ENCODE results near the gene FIG4.
"Not testable (repeated sequence)": the region's sequence is repeated elsewhere in the genome, so short reads cannot be mapped to it uniquely, and the experiment has no call there.

Gene FIG4

DNA sequence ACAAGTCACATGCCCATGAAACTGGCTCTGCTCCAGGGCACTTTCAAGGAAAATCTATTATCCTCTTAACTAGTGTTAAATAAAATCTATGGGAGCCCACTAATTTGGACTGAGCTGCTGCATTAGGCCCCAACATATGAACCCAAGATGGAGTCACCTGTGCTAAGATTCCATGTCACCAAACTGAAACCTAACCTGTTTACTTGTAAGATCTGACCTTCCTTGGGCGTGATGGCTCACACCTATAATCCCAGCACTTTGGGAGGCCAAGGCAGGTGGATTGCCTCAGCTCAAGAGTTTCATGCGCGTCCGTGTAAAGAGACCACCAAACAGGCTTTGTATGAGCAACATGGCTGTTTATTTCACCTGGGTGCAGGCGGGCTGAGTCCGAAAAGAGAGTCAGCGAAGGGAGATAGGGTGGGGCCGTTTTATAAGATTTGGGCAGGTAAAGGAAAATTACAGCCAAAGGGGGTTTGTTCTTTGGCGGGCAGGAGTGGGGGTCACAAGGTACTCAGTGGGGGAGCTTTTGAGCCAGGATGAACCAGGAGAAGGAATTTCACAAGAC lies 164.5 kb downstream of the FIG4 start:
- not testable (repeated sequence) for H3K79me1 ChIP-seq (ENCODE audit: low read length); H3K27me3 ChIP-seq (ENCODE audit: insufficient read depth, low read length); H4K12ac ChIP-seq (ENCODE audit: low read depth, low read length); H3K27ac ChIP-seq (ENCODE audit: low read depth, low read length); H3K18ac ChIP-seq (ENCODE audit: low read length); H3K79me2 ChIP-seq (ENCODE audit: control insufficient read depth, insufficient read depth, low read length, poor library complexity); H3K9me3 ChIP-seq (ENCODE audit: insufficient read depth, low read depth, low read length); H2AFZ ChIP-seq (ENCODE audit: insufficient read depth, low read length, poor library complexity); DNase-seq; H3K4me3 ChIP-seq (ENCODE audit: low read depth, low read length); H2BK12ac ChIP-seq (ENCODE audit: low read length); H4K8ac ChIP-seq (ENCODE audit: low read depth, low read length); H3K4me1 ChIP-seq (ENCODE audit: control insufficient read depth in 1 of 2, insufficient read depth in 2 of 2, low read length in 2 of 2); H2AK5ac ChIP-seq (ENCODE audit: low read length); H3K36me3 ChIP-seq (ENCODE audit: control insufficient read depth in 1 of 2, insufficient read depth in 2 of 2, low read length in 2 of 2); H2BK120ac ChIP-seq (ENCODE audit: insufficient read depth, low read length, poor library complexity); H3K4me2 ChIP-seq (ENCODE audit: low read length); H3K9ac ChIP-seq (ENCODE audit: low read length); H3K23ac ChIP-seq (ENCODE audit: low read length); H3K4ac ChIP-seq (ENCODE audit: low read depth, low read length); H3K14ac ChIP-seq (ENCODE audit: low read length); H2BK5ac ChIP-seq (ENCODE audit: low read depth, low read length, poor library complexity)
- WGBS (ENCODE audit: extremely low coverage, insufficient coverage, insufficient read length), result no CpG with 5 or more reads among the region's 9 CpGs
- H4K91ac ChIP-seq (ENCODE audit: low read depth, low read length), result peak overlapping the region; percentile 5

DNA sequence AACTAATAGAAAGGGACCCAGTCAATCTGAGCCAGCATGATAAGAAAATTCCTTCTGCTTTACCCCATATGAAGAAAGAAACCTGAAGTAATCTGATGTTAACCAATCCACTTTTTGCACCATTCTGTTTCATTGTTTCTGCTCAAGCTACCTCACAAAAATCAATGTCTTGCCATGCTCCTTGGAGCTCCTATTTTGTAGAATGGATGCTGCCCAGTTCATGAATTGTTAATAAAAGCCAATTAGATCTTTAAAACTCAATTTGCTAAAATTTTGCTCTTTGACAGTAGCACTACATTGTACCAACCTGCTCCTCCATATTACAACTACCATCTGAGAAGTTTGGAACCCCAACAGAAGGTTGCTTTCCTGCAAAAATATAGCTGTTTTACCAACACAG lies 170.8 kb downstream of the FIG4 start:
- no peak overlapping the region for H3K4ac ChIP-seq (ENCODE audit: low read depth, low read length)
- no peak overlapping the region for H4K91ac ChIP-seq (ENCODE audit: low read depth, low read length)
- no peak overlapping the region for H3K14ac ChIP-seq (ENCODE audit: low read length)
- H3K36me3 ChIP-seq (ENCODE audit: control insufficient read depth in 1 of 2, insufficient read depth in 2 of 2, low read length in 2 of 2), result no peaks in the 10 kb centered on the region
- H3K4me1 ChIP-seq (ENCODE audit: control insufficient read depth in 1 of 2, insufficient read depth in 2 of 2, low read length in 2 of 2), result no peaks in the 10 kb centered on the region
- H2BK12ac ChIP-seq (ENCODE audit: low read length), result no peak overlapping the region
- H3K9ac ChIP-seq (ENCODE audit: low read length), result no peak overlapping the region
- H3K4me2 ChIP-seq (ENCODE audit: low read length), result no peak overlapping the region
- H3K27me3 ChIP-seq (ENCODE audit: insufficient read depth, low read length), result no peaks in the 10 kb centered on the region
- no peaks in the 10 kb centered on the region for H3K79me2 ChIP-seq (ENCODE audit: control insufficient read depth, insufficient read depth, low read length, poor library complexity)
- DNase-seq, result no peak
- no peak overlapping the region for H3K18ac ChIP-seq (ENCODE audit: low read length)
- peaks cover 2% of the 10 kb centered on the region for H3K9me3 ChIP-seq (ENCODE audit: insufficient read depth, low read depth, low read length)
- H3K4me3 ChIP-seq (ENCODE audit: low read depth, low read length), result no peak overlapping the region
- H4K8ac ChIP-seq (ENCODE audit: low read depth, low read length), result no peak overlapping the region
- H2BK5ac ChIP-seq (ENCODE audit: low read depth, low read length, poor library complexity), result no peak overlapping the region
- H2BK120ac ChIP-seq (ENCODE audit: insufficient read depth, low read length, poor library complexity), result no peak overlapping the region
- H2AFZ ChIP-seq (ENCODE audit: insufficient read depth, low read length, poor library complexity), result no peak overlapping the region
- H2AK5ac ChIP-seq (ENCODE audit: low read length), result no peak overlapping the region
- no peak overlapping the region for H4K12ac ChIP-seq (ENCODE audit: low read depth, low read length)
- no peaks in the 10 kb centered on the region for H3K79me1 ChIP-seq (ENCODE audit: low read length)
- no peak overlapping the region for H3K27ac ChIP-seq (ENCODE audit: low read depth, low read length)
- no peak overlapping the region for H3K23ac ChIP-seq (ENCODE audit: low read length)

DNA sequence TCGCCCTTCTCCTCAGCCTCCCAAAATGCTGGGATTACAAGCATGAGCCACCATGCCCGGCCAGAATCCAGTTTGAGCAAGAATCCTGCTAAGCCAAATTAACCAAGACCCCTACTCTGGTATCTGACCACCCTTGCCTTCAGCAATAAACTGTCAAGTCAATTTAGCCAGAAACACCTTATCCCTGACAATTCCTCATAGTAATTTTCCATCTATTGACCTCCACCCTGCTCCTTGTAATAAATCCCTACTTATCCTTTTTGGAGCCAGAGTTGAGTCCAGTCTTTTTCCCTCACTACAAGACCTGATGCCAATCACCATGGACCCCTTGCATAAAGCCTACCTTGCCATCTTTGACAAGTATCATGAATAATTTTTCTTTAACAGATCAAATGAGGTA lies 173.0 kb downstream of the FIG4 start:
- WGBS (ENCODE audit: extremely low coverage, insufficient coverage, insufficient read length), result no CpG with 5 or more reads among the region's 2 CpGs
- no peak overlapping the region for H3K23ac ChIP-seq (ENCODE audit: low read length)
- no peak overlapping the region for H2AK5ac ChIP-seq (ENCODE audit: low read length)
- H4K12ac ChIP-seq (ENCODE audit: low read depth, low read length), result no peak overlapping the region
- no peaks in the 10 kb centered on the region for H3K4me1 ChIP-seq (ENCODE audit: control insufficient read depth in 1 of 2, insufficient read depth in 2 of 2, low read length in 2 of 2)
- no peak overlapping the region for H2BK120ac ChIP-seq (ENCODE audit: insufficient read depth, low read length, poor library complexity)
- no peaks in the 10 kb centered on the region for H3K27me3 ChIP-seq (ENCODE audit: insufficient read depth, low read length)
- H4K8ac ChIP-seq (ENCODE audit: low read depth, low read length), result no peak overlapping the region
- no peak overlapping the region for H2AFZ ChIP-seq (ENCODE audit: insufficient read depth, low read length, poor library complexity)
- no peak overlapping the region for H3K4me3 ChIP-seq (ENCODE audit: low read depth, low read length)
- no peak overlapping the region for H3K27ac ChIP-seq (ENCODE audit: low read depth, low read length)
- no peaks in the 10 kb centered on the region for H3K79me2 ChIP-seq (ENCODE audit: control insufficient read depth, insufficient read depth, low read length, poor library complexity)
- H3K18ac ChIP-seq (ENCODE audit: low read length), result no peak overlapping the region
- no peaks in the 10 kb centered on the region for H3K36me3 ChIP-seq (ENCODE audit: control insufficient read depth in 1 of 2, insufficient read depth in 2 of 2, low read length in 2 of 2)
- no peak for DNase-seq
- no peak overlapping the region for H3K9ac ChIP-seq (ENCODE audit: low read length)
- no peak overlapping the region for H3K4ac ChIP-seq (ENCODE audit: low read depth, low read length)
- no peak overlapping the region for H2BK12ac ChIP-seq (ENCODE audit: low read length)
- H4K91ac ChIP-seq (ENCODE audit: low read depth, low read length), result no peak overlapping the region
- no peak overlapping the region for H3K4me2 ChIP-seq (ENCODE audit: low read length)
- no peaks in the 10 kb centered on the region for H3K79me1 ChIP-seq (ENCODE audit: low read length)
- no peak overlapping the region for H2BK5ac ChIP-seq (ENCODE audit: low read depth, low read length, poor library complexity)
- H3K14ac ChIP-seq (ENCODE audit: low read length), result no peak overlapping the region
- H3K9me3 ChIP-seq (ENCODE audit: insufficient read depth, low read depth, low read length), result peaks cover 2% of the 10 kb centered on the region

DNA sequence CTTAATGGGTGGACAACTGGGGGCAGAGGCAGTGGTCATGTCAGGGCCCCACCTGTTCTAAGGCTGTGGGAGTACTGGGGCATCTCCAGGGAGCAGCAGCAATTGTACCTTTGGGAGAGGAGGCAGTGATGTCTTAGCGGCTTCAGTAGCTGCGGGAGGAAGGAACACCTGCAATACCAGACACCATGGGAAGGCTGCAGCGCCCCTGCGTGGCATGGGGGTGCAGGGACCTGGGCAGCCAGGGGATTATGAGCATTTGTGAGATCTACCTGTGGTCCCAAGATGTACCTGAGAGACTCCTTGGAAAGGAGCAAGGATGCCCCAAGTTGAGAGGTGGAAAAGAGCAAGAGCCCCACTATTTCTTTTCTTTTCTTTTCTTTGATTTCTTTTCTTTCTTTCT lies 174.9 kb downstream of the FIG4 start:
- Histone ChIP-seq H4K91ac (ENCODE audit: low read depth, low read length) (no peak overlapping the region), H2BK120ac (ENCODE audit: insufficient read depth, low read length, poor library complexity) (no peak overlapping the region), H3K9ac (ENCODE audit: low read length) (no peak overlapping the region), H3K4ac (ENCODE audit: low read depth, low read length) (no peak overlapping the region), H4K8ac (ENCODE audit: low read depth, low read length) (no peak overlapping the region), H3K18ac (ENCODE audit: low read length) (no peak overlapping the region), H3K4me1 (ENCODE audit: control insufficient read depth in 1 of 2, insufficient read depth in 2 of 2, low read length in 2 of 2) (no peaks in the 10 kb centered on the region), H3K79me1 (ENCODE audit: low read length) (no peaks in the 10 kb centered on the region), H2BK12ac (ENCODE audit: low read length) (no peak overlapping the region), H2BK5ac (ENCODE audit: low read depth, low read length, poor library complexity) (no peak overlapping the region), H3K27me3 (ENCODE audit: insufficient read depth, low read length) (no peaks in the 10 kb centered on the region), H3K14ac (ENCODE audit: low read length) (no peak overlapping the region), H3K4me2 (ENCODE audit: low read length) (no peak overlapping the region), H3K4me3 (ENCODE audit: low read depth, low read length) (no peak overlapping the region), H3K79me2 (ENCODE audit: control insufficient read depth, insufficient read depth, low read length, poor library complexity) (no peaks in the 10 kb centered on the region), H4K12ac (ENCODE audit: low read depth, low read length) (no peak overlapping the region), H2AFZ (ENCODE audit: insufficient read depth, low read length, poor library complexity) (no peak overlapping the region), H3K23ac (ENCODE audit: low read length) (no peak overlapping the region), H3K27ac (ENCODE audit: low read depth, low read length) (no peak overlapping the region), H3K9me3 (ENCODE audit: insufficient read depth, low read depth, low read length) (peaks cover 2% of the 10 kb centered on the region), H3K36me3 (ENCODE audit: control insufficient read depth in 1 of 2, insufficient read depth in 2 of 2, low read length in 2 of 2) (no peaks in the 10 kb centered on the region), H2AK5ac (ENCODE audit: low read length) (no peak overlapping the region)
- DNase-seq, result peak in 1 of 2 donors; percentile 11
- WGBS (ENCODE audit: extremely low coverage, insufficient coverage, insufficient read length), result no CpG with 5 or more reads among the region's 4 CpGs
